ENCODE results near the gene S100PBP. TPM values are rescaled to one million over a fixed set of nuclear protein-coding genes. Genes with fewer than 3 reads are reported as not detected.
A peak's percentile ranks its signal among the peaks of the same experiment; 100 is the strongest.

Gene S100PBP
- total and polyA plus RNA-seq, 9 of the 15 experiments (the other 6 are each of a cell fraction or from before 2014, with no cell fraction given), result 22.9 to 60.2 (median 32.9) TPM

GRCh38 chr1:32898056-32898455, 80.6 kb downstream of the S100PBP start:
- in situ Hi-C loops (cut with MboI), result loop anchor here (25.0 kb wide), 1 partner anchor 714 kb away; no protein-coding TSS in a partner anchor
- no TSS peak for BruUV-seq (replicated peaks)
- no peak overlapping the region for H3K9ac ChIP-seq (ENCODE audit: insufficient read depth in 1 of 2, low read depth in 2 of 2, low read length in 2 of 2)

GRCh38 chr1:32898958-32899357, 81.5 kb downstream of the S100PBP start:
- CTCF ChIA-PET (ENCODE audit: low intra/inter-chr PET ratio), result no interaction called here
- TF ChIP-seq RBM17 (IDR thresholded peaks at IDR 0.05; ENCODE audit: borderline replicate concordance, low read depth, low read length), result no peak
- no peak for TF ChIP-seq ARHGAP35 (IDR thresholded peaks at IDR 0.05; ENCODE audit: partially characterized antibody)
- no peak for TF ChIP-seq CREB1 (IDR thresholded peaks at IDR 0.05)
- no peak for TF ChIP-seq CREB1 (CRISPR knock-in tag; IDR thresholded peaks at IDR 0.05)
- TF ChIP-seq NFE2 (IDR thresholded peaks at IDR 0.05; ENCODE audit: low read depth), result no peak
- TF ChIP-seq TEAD2 (tag; IDR thresholded peaks at IDR 0.05), result no peak
- TF ChIP-seq PRPF4 (IDR thresholded peaks at IDR 0.05; ENCODE audit: insufficient read depth, low read depth, low read length, poor library complexity, severe bottlenecking), result no peak
- TF ChIP-seq ZNF316 (IDR thresholded peaks at IDR 0.05), result no peak
- no peak for TF ChIP-seq MNT (conservative IDR thresholded peaks at IDR 0.05)
- no peak for TF ChIP-seq TAL1 (IDR thresholded peaks at IDR 0.05)
- no peak for TF ChIP-seq C11orf30 (IDR thresholded peaks at IDR 0.05; ENCODE audit: low read depth)
- no peak for TF ChIP-seq SNRNP70 (optimal IDR thresholded peaks at IDR 0.05; ENCODE audit: low read depth, low read length)

More at GRCh38 chr1:32898056-32898455, 80.6 kb downstream of the S100PBP start:
- ChIA-PET CTCF (ENCODE audit: low intra/inter-chr PET ratio) (no interaction called here), POLR2A (interaction anchor here (2.6 kb wide), 1 partner anchor 9 kb away, joined by 12 read pairs; no protein-coding TSS in a partner anchor)
- Histone ChIP-seq H3K9me1 (ENCODE audit: control insufficient read depth, insufficient read depth, low read length) (no peaks in the 10 kb centered on the region), H2AFZ (ENCODE audit: low read depth, low read length) (no peak overlapping the region), H3K4me2 (ENCODE audit: insufficient read depth, low read length) (no peak overlapping the region), H3K9me3 (replicated peaks; ENCODE audit: control insufficient read depth, insufficient read depth, low read depth, low read length) (no peaks in the 10 kb centered on the region), H3K4me3 (no peak overlapping the region), H4K20me1 (replicated peaks; ENCODE audit: control insufficient read depth, insufficient read depth, low read length) (peaks cover 23% of the 10 kb centered on the region), H3K79me2 (ENCODE audit: control insufficient read depth, insufficient read depth, low read length) (no peaks in the 10 kb centered on the region), H3K27ac (ENCODE audit: extremely low read depth, low read depth, low read length) (no peak overlapping the region), H3K36me3 (ENCODE audit: control insufficient read depth, insufficient read depth, low read length) (no peaks in the 10 kb centered on the region), H3K27me3 (ENCODE audit: control insufficient read depth in 2 of 2, insufficient read depth in 2 of 2, low read length in 2 of 2) (peaks cover 9 to 76% of the 10 kb centered on the region in 2 experiments), H3K4me1 (replicated peaks in 1 of 2; ENCODE audit: control insufficient read depth in 2 of 2, insufficient read depth in 2 of 2, low read length in 2 of 2) (peaks cover 6 to 23% of the 10 kb centered on the region in 2 experiments; a peak in 4 of 5 replicates)
- no peak for TF ChIP-seq ERF (CRISPR knock-in tag; IDR thresholded peaks at IDR 0.05)
- TF ChIP-seq FOXP1 (CRISPR knock-in tag; IDR thresholded peaks at IDR 0.05), result 0 out of 2 replicates have a peak, but pooled peaks have one; percentile 24
- TF ChIP-seq PKNOX1 (IDR thresholded peaks at IDR 0.05), result no peak
- FAIRE-seq (no peak), ATAC-seq (no peak), DNase-seq (ENCODE audit: extremely low read depth in 1 of 4, low spot score in 3 of 4) (no peak)
- intact Hi-C loops (cut with micrococcal nuclease), result no loop called here
- 16% methylated on average over 9 of the region's 9 CpGs for WGBS (ENCODE audit: insufficient coverage, low coverage, missing lambda C conversion rate)

More at GRCh38 chr1:32898958-32899357, 81.5 kb downstream of the S100PBP start:
- Histone ChIP-seq H3K9me3 (replicated peaks; ENCODE audit: control insufficient read depth, insufficient read depth, low read depth, low read length) (no peaks in the 10 kb centered on the region), H3K27ac (ENCODE audit: extremely low read depth, low read depth, low read length) (no peak overlapping the region), H3K9ac (ENCODE audit: insufficient read depth in 1 of 2, low read depth in 2 of 2, low read length in 2 of 2) (no peak overlapping the region), H3K9me1 (ENCODE audit: control insufficient read depth, insufficient read depth, low read length) (no peaks in the 10 kb centered on the region), H3K4me1 (replicated peaks in 1 of 2; ENCODE audit: control insufficient read depth in 2 of 2, insufficient read depth in 2 of 2, low read length in 2 of 2) (peaks cover 6 to 15% of the 10 kb centered on the region in 2 experiments; a peak in 4 of 5 replicates), H3K27me3 (ENCODE audit: control insufficient read depth in 2 of 2, insufficient read depth in 2 of 2, low read length in 2 of 2) (peaks cover 9 to 76% of the 10 kb centered on the region in 2 experiments), H3K79me2 (ENCODE audit: control insufficient read depth, insufficient read depth, low read length) (no peaks in the 10 kb centered on the region), H3K36me3 (ENCODE audit: control insufficient read depth, insufficient read depth, low read length) (no peaks in the 10 kb centered on the region), H4K20me1 (replicated peaks; ENCODE audit: control insufficient read depth, insufficient read depth, low read length) (peaks cover 23% of the 10 kb centered on the region), H3K4me3 (no peak overlapping the region), H3K4me2 (ENCODE audit: insufficient read depth, low read length) (no peak overlapping the region), H2AFZ (ENCODE audit: low read depth, low read length) (no peak overlapping the region)
- POLR2A ChIA-PET, result no interaction called here
- intact Hi-C loops (cut with micrococcal nuclease), result no loop called here
- in situ Hi-C loops (cut with MboI), result loop anchor here (25.0 kb wide), 1 partner anchor 713 kb away; no protein-coding TSS in a partner anchor
- ATAC-seq (no peak), DNase-seq (ENCODE audit: extremely low read depth in 1 of 4, low spot score in 3 of 4) (no peak), FAIRE-seq (no peak)
- no TSS peak for BruUV-seq (replicated peaks)
- WGBS (ENCODE audit: insufficient coverage, low coverage, missing lambda C conversion rate), result 10% methylated on average over 3 of the region's 3 CpGs

All from K562 (cell line).